AG10803 (cell line): ENCODE measurements around the gene ZNF593OS.
A peak's percentile ranks its signal among the peaks of the same experiment; 100 is the strongest.

ENCODE experiments used
- DNase-seq: peaks from one replicate; pipeline ENCODE4 v3.0.0; 2010; ENCODE audit warnings: low read depth
- H3K4me3 ChIP-seq: 2 replicates; pipeline ENCODE4 v1.5.1; 2011; ENCODE audit warnings: mild to moderate bottlenecking, low read length, control low read depth
- TF ChIP-seq, protein P1 (sequence below): conservative IDR thresholded peaks from 2 replicates; pipeline ENCODE4 v1.5.1; 2011; ENCODE audit warnings: mild to moderate bottlenecking, low read length, control low read depth, inconsistent platforms

The ZNF593OS gene

DNA sequence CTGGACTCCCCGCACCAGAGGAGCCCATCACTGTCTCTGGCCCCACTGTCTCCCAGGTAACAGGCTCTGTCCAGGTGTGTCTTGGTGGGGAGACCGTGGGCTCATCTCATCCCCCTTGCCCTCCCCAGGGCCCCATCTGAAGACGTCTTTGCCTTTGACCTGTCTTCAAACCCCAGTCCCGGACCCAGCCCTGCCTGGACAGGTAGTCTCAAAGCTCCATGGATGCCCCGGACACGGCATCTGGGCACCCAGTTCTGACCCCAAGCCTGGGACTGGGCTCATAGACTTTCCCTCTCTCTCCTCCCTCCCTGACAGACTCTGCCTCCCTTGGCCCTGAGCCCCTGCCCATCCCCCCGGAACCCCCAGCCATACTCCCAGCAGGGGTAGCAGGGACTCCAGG lies 12.5 kb upstream of the ZNF593OS start:
- DNase-seq = no peak
- TF ChIP-seq, protein P1, sequence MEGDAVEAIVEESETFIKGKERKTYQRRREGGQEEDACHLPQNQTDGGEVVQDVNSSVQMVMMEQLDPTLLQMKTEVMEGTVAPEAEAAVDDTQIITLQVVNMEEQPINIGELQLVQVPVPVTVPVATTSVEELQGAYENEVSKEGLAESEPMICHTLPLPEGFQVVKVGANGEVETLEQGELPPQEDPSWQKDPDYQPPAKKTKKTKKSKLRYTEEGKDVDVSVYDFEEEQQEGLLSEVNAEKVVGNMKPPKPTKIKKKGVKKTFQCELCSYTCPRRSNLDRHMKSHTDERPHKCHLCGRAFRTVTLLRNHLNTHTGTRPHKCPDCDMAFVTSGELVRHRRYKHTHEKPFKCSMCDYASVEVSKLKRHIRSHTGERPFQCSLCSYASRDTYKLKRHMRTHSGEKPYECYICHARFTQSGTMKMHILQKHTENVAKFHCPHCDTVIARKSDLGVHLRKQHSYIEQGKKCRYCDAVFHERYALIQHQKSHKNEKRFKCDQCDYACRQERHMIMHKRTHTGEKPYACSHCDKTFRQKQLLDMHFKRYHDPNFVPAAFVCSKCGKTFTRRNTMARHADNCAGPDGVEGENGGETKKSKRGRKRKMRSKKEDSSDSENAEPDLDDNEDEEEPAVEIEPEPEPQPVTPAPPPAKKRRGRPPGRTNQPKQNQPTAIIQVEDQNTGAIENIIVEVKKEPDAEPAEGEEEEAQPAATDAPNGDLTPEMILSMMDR = no peak
- H3K4me3 ChIP-seq = no peak overlapping the region

DNA sequence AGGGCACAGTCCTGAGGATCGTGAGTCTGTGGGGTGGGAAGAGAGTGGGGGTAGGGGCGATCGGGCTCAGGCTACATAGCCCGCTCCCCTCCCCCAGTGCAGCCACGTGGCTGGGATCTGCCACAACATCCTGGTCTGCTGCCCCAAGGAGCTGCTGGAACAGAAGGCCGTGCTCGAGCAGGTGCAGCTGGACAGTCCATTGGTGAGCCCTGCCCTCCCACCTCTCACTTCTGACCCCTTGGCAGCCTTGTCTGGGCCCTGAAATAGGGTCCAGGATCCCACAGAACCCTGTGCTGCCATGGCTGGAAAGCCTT lies 10.7 kb upstream of the ZNF593OS start:
- no peak for DNase-seq
- H3K4me3 ChIP-seq = no peak overlapping the region
- TF ChIP-seq, protein P1 = no peak

DNA sequence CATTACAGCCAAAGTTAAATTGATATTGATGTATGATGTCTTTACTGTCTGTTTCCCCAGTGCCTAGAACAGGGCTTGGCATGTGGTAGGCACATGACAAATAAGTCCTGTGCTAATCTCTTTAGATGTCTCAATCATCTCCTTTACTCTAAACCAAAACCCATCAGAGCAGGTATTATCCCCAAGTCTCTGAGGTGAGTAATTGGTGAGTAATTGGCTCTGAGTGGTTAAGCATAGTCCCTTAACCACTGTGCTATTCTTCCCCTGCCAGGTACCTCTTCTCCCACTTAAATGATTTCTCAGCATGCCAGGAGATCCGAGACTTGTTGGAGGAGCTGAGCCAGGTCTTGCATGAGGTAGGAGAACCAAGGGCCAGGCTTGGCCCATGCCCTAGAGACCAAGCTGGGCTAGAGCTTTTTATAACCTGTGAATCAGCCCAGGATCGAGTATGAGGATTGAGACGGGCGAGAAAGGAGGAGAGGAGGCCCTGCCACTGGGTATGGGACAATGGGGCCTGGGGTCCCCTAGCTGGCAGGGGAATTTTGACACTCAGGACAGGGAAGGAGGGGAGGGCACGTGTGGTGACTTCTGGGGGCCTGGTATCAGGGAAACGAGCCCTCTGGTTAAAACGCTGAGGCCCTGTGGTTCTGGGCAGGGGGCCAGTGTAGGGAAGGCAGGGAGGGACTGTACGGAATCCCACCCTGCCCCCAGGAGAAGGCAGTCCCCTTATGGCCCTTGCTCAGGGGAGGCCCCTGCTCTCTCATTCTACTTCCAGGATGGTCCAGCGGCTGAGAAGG lies 10.2 kb upstream of the ZNF593OS start:
- TF ChIP-seq, protein P1 = no peak
- H3K4me3 ChIP-seq = no peak overlapping the region
- DNase-seq = no peak

DNA sequence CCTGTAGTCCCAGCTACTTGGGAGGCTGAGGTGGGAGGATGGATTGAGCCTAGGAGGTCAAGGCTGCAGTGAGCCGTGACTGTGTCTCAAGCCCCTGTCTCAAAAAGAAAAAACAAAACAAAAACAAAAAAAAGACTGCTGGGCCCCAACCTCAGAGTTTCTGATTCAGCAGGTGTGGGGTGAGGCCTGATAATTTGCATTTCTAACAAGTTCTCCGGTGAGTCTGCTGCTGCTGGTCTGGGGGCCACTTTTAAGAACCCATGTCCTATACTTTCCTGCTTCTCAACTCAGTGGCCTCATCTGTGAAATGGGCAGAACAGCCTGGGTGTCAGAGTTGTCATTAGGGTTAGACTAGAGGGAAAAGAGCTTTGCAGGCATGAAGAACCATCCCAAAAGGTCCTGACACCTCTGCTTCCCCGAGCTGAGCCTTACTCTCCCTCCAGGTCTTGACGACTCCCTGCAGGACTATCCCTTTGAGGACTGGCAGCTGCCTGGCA lies 8.4 kb upstream of the ZNF593OS start:
- TF ChIP-seq, protein P1 = no peak
- no peak overlapping the region for H3K4me3 ChIP-seq
- DNase-seq = no peak

DNA sequence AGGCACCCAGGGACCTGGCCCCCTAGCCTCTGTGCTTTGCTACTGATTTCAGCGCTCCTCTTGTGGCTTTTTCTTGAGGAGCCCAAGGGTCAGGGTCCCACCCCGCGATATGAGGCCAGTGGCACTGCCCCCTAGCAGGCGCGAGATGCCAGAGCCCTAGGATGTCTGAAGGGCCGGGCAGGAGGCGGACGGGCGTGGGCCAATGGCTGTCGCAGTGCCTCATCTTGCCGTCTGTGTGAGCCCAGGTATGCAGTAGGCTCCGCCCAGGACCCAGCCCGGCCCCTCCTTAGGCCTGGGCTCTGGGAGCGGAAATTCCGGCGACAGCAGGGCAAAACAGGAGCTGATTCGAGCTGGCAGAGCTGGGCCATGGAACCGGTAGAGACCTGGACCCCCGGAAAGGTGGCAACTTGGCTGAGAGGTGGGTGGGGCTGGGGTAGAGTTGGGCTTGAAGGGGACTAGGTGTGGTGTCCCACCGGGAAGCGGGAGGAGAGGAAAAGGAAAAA lies 5.6 kb upstream of the ZNF593OS start, which contains the start of gene CNKSR1:
Gene CNKSR1, plus strand, starts transcription at position 310 of the 503 bp plus-strand sequence. Its CDS starts 57 bp downstream, at position 367.
- TF ChIP-seq, protein P1 = no peak
- H3K4me3 ChIP-seq = no peak within 1 kb of the TSS
- no peak for DNase-seq

DNA sequence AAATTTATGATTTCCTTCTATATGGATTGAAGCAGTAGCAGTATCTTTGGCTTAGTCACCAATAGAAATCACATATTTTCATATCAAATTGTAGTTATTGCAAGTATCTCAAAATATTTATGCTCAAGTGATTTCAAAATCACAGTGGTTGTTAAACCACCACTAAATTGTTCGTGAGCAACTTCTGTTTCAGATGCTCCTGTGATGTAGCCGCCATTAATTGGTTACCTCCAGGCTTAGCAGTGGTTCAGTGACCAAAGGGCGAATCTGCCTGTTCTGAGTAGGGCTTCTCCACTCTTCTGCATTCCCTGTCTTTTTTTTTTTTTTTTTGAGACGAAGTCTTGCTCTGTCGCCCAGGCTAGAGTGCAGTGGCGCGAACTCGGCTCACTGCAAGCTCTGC lies 3.7 kb upstream of the ZNF593OS start:
- DNase-seq = no peak
- no peak overlapping the region for H3K4me3 ChIP-seq
- TF ChIP-seq, protein P1 = no peak

DNA sequence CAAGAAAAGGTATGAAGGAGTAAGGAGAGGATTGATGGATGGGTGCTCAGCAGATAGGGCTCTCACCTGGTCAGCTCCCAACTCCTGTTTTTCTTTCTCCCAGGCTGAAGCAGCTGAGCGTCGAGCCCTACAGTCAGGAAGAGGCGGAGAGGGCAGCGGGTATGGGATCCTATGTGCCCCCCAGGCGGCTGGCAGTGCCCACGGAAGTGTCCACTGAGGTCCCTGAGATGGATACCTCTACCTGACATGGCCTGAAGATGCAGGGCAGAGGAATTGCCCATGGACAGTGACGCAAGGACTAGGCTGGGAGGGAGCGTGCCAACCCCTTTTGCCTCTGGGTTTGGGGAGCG lies 1.2 kb downstream of the ZNF593OS start:
- peak overlapping the region; percentile 83 for H3K4me3 ChIP-seq
- DNase-seq = no peak
- TF ChIP-seq, protein P1 = no peak
